ENCODE measurements around the gene FOXP3. TPM values are rescaled to one million over a fixed set of nuclear protein-coding genes. Genes with fewer than 3 reads are reported as not detected.
"Not testable (repeated sequence)": the region's sequence is repeated elsewhere in the genome, so short reads cannot be mapped to it uniquely, and the experiment has no call there.

Gene FOXP3, protein sequence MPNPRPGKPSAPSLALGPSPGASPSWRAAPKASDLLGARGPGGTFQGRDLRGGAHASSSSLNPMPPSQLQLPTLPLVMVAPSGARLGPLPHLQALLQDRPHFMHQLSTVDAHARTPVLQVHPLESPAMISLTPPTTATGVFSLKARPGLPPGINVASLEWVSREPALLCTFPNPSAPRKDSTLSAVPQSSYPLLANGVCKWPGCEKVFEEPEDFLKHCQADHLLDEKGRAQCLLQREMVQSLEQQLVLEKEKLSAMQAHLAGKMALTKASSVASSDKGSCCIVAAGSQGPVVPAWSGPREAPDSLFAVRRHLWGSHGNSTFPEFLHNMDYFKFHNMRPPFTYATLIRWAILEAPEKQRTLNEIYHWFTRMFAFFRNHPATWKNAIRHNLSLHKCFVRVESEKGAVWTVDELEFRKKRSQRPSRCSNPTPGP
- 1.1 TPM for polyA plus RNA-seq (2012; ENCODE audit: insufficient read depth, insufficient read length, low read depth)

DNA sequence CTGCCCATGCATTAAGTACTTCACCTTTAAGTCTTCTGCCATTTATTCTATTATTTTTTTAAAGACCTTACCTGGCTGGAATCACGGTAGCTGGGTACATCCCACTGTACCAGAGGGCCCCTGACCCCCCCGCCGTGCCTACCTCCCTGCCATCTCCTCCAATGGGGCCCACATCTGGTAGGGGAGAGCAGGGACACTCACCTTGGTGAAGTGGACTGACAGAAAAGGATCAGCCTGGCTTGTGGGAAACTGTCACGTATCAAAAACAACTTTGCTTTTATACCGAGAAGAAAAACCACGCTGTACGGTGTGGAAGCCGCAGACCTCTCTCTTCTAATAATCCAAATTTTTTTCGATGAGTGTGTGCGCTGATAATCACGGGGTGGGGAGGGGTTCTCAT, at the start of gene FOXP3:
TSS of gene FOXP3 (minus strand) at position 251 of the 400 bp plus-strand sequence. CDS start 6,205 bp downstream, outside the sequence.
- no peaks in the 10 kb centered on the region for H3K4me1 ChIP-seq
- H3K9me3 ChIP-seq, result no peaks in the 10 kb centered on the region
- H3K36me3 ChIP-seq, result no peaks in the 10 kb centered on the region
- H3K27me3 ChIP-seq, result no peaks in the 10 kb centered on the region
- H3K4me3 ChIP-seq (ENCODE audit: low read depth, low read length), result no peak within 1 kb of the TSS
- no peak for TF ChIP-seq CTCF (IDR thresholded peaks at IDR 0.05; ENCODE audit: low read depth, low read length)
- no peak for DNase-seq

- no peaks in the 10 kb centered on the region for H3K27me3 ChIP-seq
- no peaks in the 10 kb centered on the region for H3K4me1 ChIP-seq
- no peak for TF ChIP-seq CTCF (IDR thresholded peaks at IDR 0.05; ENCODE audit: low read depth, low read length)
- H3K4me3 ChIP-seq (ENCODE audit: low read depth, low read length), result no peak overlapping the region
- H3K36me3 ChIP-seq, result no peaks in the 10 kb centered on the region
- DNase-seq, result no peak
- no peaks in the 10 kb centered on the region for H3K9me3 ChIP-seq
Measured at GRCh38 chrX:49312176-49312575, 47.7 kb upstream of the FOXP3 start.

DNA sequence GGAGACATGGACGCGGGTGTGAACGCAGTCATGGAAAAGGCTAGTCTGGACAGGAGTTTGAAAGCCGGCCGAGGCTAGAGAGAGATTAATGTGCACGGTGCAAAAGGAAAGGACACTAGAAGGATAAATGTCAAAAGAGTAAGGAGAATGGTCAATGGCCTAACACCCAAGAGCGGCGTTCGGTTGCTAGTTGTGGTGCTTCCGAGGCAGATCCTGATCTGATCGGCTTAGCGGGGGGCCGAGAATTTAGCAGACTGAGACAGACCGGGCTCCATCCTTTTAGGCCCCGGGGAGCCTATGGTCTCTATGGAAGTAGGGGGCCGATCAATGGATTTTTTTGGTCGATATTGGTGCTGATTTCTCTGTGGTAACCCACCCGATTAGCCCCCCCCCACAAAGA, 45.9 kb upstream of the FOXP3 start:
- no peak for TF ChIP-seq CTCF (IDR thresholded peaks at IDR 0.05; ENCODE audit: low read depth, low read length)
- no peaks in the 10 kb centered on the region for H3K4me1 ChIP-seq
- H3K27me3 ChIP-seq, result no peaks in the 10 kb centered on the region
- H3K4me3 ChIP-seq (ENCODE audit: low read depth, low read length), result no peak overlapping the region
- no peaks in the 10 kb centered on the region for H3K9me3 ChIP-seq
- DNase-seq, result no peak
- H3K36me3 ChIP-seq, result no peaks in the 10 kb centered on the region

- DNase-seq, result no peak
- no peaks in the 10 kb centered on the region for H3K36me3 ChIP-seq
- H3K9me3 ChIP-seq, result no peaks in the 10 kb centered on the region
- no peak for TF ChIP-seq CTCF (IDR thresholded peaks at IDR 0.05; ENCODE audit: low read depth, low read length)
- H3K4me1 ChIP-seq, result no peaks in the 10 kb centered on the region
- no peak overlapping the region for H3K4me3 ChIP-seq (ENCODE audit: low read depth, low read length)
- H3K27me3 ChIP-seq, result no peaks in the 10 kb centered on the region
Measured at GRCh38 chrX:49309401-49309981, 45.0 kb upstream of the FOXP3 start.

GRCh38 chrX:49308604-49309269, 44.2 kb upstream of the FOXP3 start:
- no peak overlapping the region for H3K4me3 ChIP-seq (ENCODE audit: low read depth, low read length)
- H3K9me3 ChIP-seq, result no peaks in the 10 kb centered on the region
- H3K36me3 ChIP-seq, result no peaks in the 10 kb centered on the region
- TF ChIP-seq CTCF (IDR thresholded peaks at IDR 0.05; ENCODE audit: low read depth, low read length), result no peak
- H3K27me3 ChIP-seq, result no peaks in the 10 kb centered on the region
- no peak for DNase-seq
- no peaks in the 10 kb centered on the region for H3K4me1 ChIP-seq

- H3K9me3 ChIP-seq; DNase-seq; H3K4me3 ChIP-seq (ENCODE audit: low read depth, low read length); H3K4me1 ChIP-seq; H3K36me3 ChIP-seq; H3K27me3 ChIP-seq: not testable (repeated sequence)
Measured at GRCh38 chrX:49307775-49308174, 43.3 kb upstream of the FOXP3 start.
